RWPE2 (cell line): ENCODE data around the gene LMBR1.
"Not testable (repeated sequence)": the region's sequence is repeated elsewhere in the genome, so short reads cannot be mapped to it uniquely, and the experiment has no call there.

ENCODE experiments used
- ATAC-seq: fragments of 200-7000 bp; cut with Tn5 transposase; 3 replicates; pipeline ENCODE4 v1.9.1; 2021; ENCODE audit warnings: low read depth
- DNase-seq: peaks from one replicate; pipeline ENCODE4 v3.0.0-alpha.2; 2020; ENCODE audit warnings: low spot score
- H3K27ac ChIP-seq: fragments of 450-650 bp; 2 replicates; pipeline ENCODE4 v1.5.1; 2017; ENCODE audit warnings: mild to moderate bottlenecking; ENCODE audit not compliant: poor library complexity, severe bottlenecking
- H3K27me3 ChIP-seq: fragments of 250-450 bp; sonication (Bioruptor Pico); 2 replicates; pipeline ENCODE4 v1.5.1; 2021; ENCODE audit warnings: mild to moderate bottlenecking, moderate library complexity; ENCODE audit not compliant: insufficient read depth, poor library complexity, severe bottlenecking
- H3K36me3 ChIP-seq: fragments of 250-450 bp; sonication (Bioruptor Pico); 2 replicates; pipeline ENCODE4 v1.5.1; 2020; ENCODE audit warnings: low read depth, mild to moderate bottlenecking, moderate library complexity
- H3K4me1 ChIP-seq: fragments of 250-450 bp; sonication (Bioruptor Pico); 2 replicates; pipeline ENCODE4 v1.5.1; 2021; ENCODE audit warnings: mild to moderate bottlenecking, moderate library complexity; ENCODE audit not compliant: insufficient read depth, poor library complexity, severe bottlenecking
- H3K4me3 ChIP-seq: fragments of 250-450 bp; sonication (Bioruptor Pico); 2 replicates; pipeline ENCODE4 v1.5.1; 2021; ENCODE audit warnings: mild to moderate bottlenecking, moderate library complexity; ENCODE audit not compliant: severe bottlenecking
- H3K9me3 ChIP-seq: fragments of 250-450 bp; sonication (Bioruptor Pico); 2 replicates; pipeline ENCODE4 v1.5.1; 2021; ENCODE audit warnings: mild to moderate bottlenecking, moderate library complexity; ENCODE audit not compliant: severe bottlenecking
- TF ChIP-seq, protein P1 (sequence below): fragments of 450-650 bp; IDR thresholded peaks from one replicate; pipeline ENCODE4 v1.5.1; 2017; ENCODE audit warnings: mild to moderate bottlenecking, moderate library complexity; ENCODE audit not compliant: poor library complexity, severe bottlenecking

LMBR1 gene

DNA sequence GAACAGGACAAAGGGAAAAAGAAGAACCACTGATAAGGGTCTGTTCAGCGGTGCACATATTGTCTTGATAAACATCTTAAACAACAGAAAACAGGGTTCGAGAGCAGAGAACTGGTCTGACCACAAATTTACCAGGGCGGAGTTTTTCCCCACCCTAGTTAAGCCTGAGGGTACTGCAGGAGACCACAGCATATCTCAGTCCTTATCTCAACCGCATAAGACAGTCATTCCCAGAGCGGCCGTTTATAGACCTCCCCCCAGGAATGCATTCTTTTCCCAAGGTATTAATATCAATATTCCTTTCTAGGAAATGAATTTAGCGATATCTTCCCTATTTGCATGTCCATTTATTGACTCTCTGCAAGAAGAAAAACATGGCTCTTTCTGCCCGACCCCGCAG is 195.7 kb downstream of the LMBR1 start:
- not testable (repeated sequence) for DNase-seq, H3K4me3 ChIP-seq, H3K9me3 ChIP-seq, H3K27me3 ChIP-seq, ATAC-seq, H3K4me1 ChIP-seq, H3K36me3 ChIP-seq, H3K27ac ChIP-seq

DNA sequence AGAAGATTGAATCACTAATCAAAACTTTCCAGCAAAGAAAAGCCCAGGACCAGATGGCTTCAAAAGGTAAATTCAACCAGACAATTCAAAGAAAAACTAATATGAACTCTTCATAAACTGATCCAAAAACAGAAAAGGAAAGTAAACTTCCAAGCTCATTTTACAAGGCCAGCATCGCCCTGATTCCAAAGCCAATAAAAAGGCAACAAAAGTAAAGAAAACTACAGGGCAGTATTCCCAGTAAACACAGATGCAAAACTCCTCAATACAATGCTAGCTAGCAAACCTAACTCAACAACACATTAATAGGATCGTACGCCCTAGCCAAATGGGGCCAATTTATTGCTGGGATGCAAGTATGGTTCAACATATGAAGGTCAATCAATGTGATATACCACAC is 199.4 kb downstream of the LMBR1 start:
- DNase-seq (no peak), ATAC-seq (no peak)
- Histone ChIP-seq H3K36me3 (no peaks in the 10 kb centered on the region), H3K9me3 (no peaks in the 10 kb centered on the region), H3K4me1 (no peaks in the 10 kb centered on the region), H3K4me3 (no peak overlapping the region), H3K27me3 (no peaks in the 10 kb centered on the region), H3K27ac (no peak overlapping the region)
- TF ChIP-seq, protein P1, sequence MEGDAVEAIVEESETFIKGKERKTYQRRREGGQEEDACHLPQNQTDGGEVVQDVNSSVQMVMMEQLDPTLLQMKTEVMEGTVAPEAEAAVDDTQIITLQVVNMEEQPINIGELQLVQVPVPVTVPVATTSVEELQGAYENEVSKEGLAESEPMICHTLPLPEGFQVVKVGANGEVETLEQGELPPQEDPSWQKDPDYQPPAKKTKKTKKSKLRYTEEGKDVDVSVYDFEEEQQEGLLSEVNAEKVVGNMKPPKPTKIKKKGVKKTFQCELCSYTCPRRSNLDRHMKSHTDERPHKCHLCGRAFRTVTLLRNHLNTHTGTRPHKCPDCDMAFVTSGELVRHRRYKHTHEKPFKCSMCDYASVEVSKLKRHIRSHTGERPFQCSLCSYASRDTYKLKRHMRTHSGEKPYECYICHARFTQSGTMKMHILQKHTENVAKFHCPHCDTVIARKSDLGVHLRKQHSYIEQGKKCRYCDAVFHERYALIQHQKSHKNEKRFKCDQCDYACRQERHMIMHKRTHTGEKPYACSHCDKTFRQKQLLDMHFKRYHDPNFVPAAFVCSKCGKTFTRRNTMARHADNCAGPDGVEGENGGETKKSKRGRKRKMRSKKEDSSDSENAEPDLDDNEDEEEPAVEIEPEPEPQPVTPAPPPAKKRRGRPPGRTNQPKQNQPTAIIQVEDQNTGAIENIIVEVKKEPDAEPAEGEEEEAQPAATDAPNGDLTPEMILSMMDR, result no peak

DNA sequence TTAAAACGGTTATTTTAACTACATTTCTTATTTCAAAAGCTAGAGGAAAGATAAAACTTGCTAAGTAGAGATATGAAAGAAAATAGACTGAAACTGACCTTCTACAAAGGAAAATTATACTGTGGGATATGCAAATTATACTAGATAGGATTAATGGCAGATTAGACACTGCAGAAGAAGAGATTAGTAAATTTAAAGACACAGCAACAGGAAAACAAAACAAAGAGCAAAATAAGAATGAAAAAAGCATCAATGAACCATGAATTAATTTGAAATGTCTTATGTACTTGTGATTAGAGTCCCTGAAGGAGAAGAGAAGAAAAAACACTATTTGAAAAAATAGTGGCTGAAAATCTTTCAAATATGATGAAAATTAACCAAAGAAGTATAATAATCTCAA is 200.1 kb downstream of the LMBR1 start:
- no peaks in the 10 kb centered on the region for H3K36me3 ChIP-seq
- ATAC-seq, result no peak
- TF ChIP-seq, protein P1, result no peak
- no peaks in the 10 kb centered on the region for H3K27me3 ChIP-seq
- no peaks in the 10 kb centered on the region for H3K4me1 ChIP-seq
- DNase-seq, result no peak
- no peak overlapping the region for H3K27ac ChIP-seq
- no peaks in the 10 kb centered on the region for H3K9me3 ChIP-seq
- no peak overlapping the region for H3K4me3 ChIP-seq

- ATAC-seq, result no peak
- H3K9me3 ChIP-seq, result no peaks in the 10 kb centered on the region
- TF ChIP-seq, protein P1, result no peak
- no peak overlapping the region for H3K4me3 ChIP-seq
- H3K27me3 ChIP-seq, result no peaks in the 10 kb centered on the region
- no peak overlapping the region for H3K27ac ChIP-seq
- H3K4me1 ChIP-seq, result no peaks in the 10 kb centered on the region
- no peak for DNase-seq
- H3K36me3 ChIP-seq, result no peaks in the 10 kb centered on the region
These were observed 201.2 kb downstream of the LMBR1 start for GRCh38 chr7:156691764-156692163.

- TF ChIP-seq, protein P1, result no peak
- no peaks in the 10 kb centered on the region for H3K27me3 ChIP-seq
- no peaks in the 10 kb centered on the region for H3K4me1 ChIP-seq
- no peaks in the 10 kb centered on the region for H3K9me3 ChIP-seq
- no peak overlapping the region for H3K4me3 ChIP-seq
- DNase-seq (no peak), ATAC-seq (no peak)
- H3K27ac ChIP-seq, result no peak overlapping the region
- peaks cover 15% of the 10 kb centered on the region for H3K36me3 ChIP-seq
These were observed 208.3 kb downstream of the LMBR1 start for GRCh38 chr7:156684661-156685060.
